ENCODE measurements around the gene SYNDIG1.

DNA sequence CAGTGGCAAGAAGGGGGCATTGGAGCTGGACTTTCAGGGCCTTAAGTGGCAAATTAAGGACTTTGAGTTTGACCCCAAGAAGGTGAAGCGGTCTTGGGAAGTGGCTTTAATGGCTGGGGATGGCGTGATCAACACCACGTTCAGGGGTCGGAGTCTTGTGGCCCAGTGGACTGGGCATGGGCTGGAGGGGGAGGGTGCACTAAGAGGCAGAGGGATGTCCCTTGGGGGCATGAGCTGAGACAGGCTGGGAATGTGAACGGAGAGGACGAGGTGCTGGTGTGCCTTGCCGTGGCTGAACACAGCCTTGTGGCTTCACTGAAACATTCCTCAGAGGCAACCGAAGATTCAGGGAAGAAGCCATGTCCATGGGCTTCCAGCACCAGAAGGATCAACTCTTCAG is 227.0 kb downstream of the SYNDIG1 start:
- TF ChIP-seq, protein P1, sequence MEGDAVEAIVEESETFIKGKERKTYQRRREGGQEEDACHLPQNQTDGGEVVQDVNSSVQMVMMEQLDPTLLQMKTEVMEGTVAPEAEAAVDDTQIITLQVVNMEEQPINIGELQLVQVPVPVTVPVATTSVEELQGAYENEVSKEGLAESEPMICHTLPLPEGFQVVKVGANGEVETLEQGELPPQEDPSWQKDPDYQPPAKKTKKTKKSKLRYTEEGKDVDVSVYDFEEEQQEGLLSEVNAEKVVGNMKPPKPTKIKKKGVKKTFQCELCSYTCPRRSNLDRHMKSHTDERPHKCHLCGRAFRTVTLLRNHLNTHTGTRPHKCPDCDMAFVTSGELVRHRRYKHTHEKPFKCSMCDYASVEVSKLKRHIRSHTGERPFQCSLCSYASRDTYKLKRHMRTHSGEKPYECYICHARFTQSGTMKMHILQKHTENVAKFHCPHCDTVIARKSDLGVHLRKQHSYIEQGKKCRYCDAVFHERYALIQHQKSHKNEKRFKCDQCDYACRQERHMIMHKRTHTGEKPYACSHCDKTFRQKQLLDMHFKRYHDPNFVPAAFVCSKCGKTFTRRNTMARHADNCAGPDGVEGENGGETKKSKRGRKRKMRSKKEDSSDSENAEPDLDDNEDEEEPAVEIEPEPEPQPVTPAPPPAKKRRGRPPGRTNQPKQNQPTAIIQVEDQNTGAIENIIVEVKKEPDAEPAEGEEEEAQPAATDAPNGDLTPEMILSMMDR (IDR thresholded peaks at IDR 0.05; ENCODE audit: insufficient read depth, low read length): no peak
- no peak for TF ChIP-seq POLR2AphosphoS5 (IDR thresholded peaks at IDR 0.05; ENCODE audit: low read depth)
